WTC11 (cell line): Measurements from ENCODE around the gene KIF26A.

Experiments
- ATF2 ChIP-seq: sonication (generic); formaldehyde crosslinking; IDR thresholded peaks from 2 replicates; pipeline ENCODE4 v1.8.1; 2022; ENCODE audit warnings: low read depth, missing genetic modification reagents, borderline replicate concordance
- ATF3 ChIP-seq: sonication (generic); formaldehyde crosslinking; conservative IDR thresholded peaks from 2 replicates; pipeline ENCODE4 v1.8.1; 2022; ENCODE audit warnings: mild to moderate bottlenecking, missing genetic modification reagents
- CTCF ChIP-seq: fragments of 200-600 bp; IDR thresholded peaks from 2 replicates; pipeline ENCODE4 v1.8.0; 2022; ENCODE audit warnings: antibody characterized with exemption
- ZNF423 ChIP-seq: fragments of 250-450 bp; sonication (Bioruptor Pico); IDR thresholded peaks from 2 replicates; pipeline ENCODE4 v2.1.2; 2022; ENCODE audit warnings: mild to moderate bottlenecking, moderate library complexity
- ZNF425 ChIP-seq: fragments of 250-450 bp; sonication (Bioruptor Pico); conservative IDR thresholded peaks from 2 replicates; pipeline ENCODE4 v1.9.0; 2021; ENCODE audit warnings: mild to moderate bottlenecking

- no peak for TF ChIP-seq CTCF
- TF ChIP-seq ATF2 (CRISPR knock-in tag) = no peak
- TF ChIP-seq ZNF423 (CRISPR knock-in tag) = no peak
- no peak for TF ChIP-seq ZNF425 (CRISPR knock-in tag)
- TF ChIP-seq ATF3 (CRISPR knock-in tag) = no peak
These were observed 82.1 kb downstream of the KIF26A start for GRCh38 chr14:104220215-104221070.
